ENCODE data around the gene TMEM214.

GRCh38 chr2:27032495-27033252, at the start of gene TMEM214:
- TF ChIP-seq POLR2A (IDR thresholded peaks at IDR 0.05; ENCODE audit: control extremely low read depth in 1 of 2, low read depth in 2 of 2, low read length in 2 of 2) (peak in 1 of 2 experiments; percentile 76; a peak in 2 of 3 replicates), SAP30 (IDR thresholded peaks at IDR 0.05; ENCODE audit: insufficient read depth, insufficient replicate concordance, low read length) (no peak), SUZ12 (IDR thresholded peaks at IDR 0.05; ENCODE audit: low read length) (no peak), JUN (IDR thresholded peaks at IDR 0.05; ENCODE audit: low read depth, low read length) (no peak), RXRA (IDR thresholded peaks at IDR 0.05; ENCODE audit: insufficient read depth, low read depth, low read length) (no peak), CTCF (IDR thresholded peaks at IDR 0.05; ENCODE audit: control extremely low read depth in 1 of 3, insufficient read depth in 1 of 3, low read depth in 1 of 3, low read length in 3 of 3) (peak in 1 of 3 experiments; percentile 15; a peak in 1 of 4 replicates)

All from H1 (cell line).